NCI-H748 treated with DMSO at 0.1 percent for 48 hours (cell line): ENCODE data around the gene MICAL1.
"Not testable (repeated sequence)": the region's sequence is repeated elsewhere in the genome, so short reads cannot be mapped to it uniquely, and the experiment has no call there.

Source experiments
- DNase-seq: peaks from one replicate; lab custom pipeline; 2025; lab: John Stamatoyannopoulos, UW

The MICAL1 gene

GRCh38 chr6:109477725-109478124 is 22.2 kb upstream of the MICAL1 start:
- DNase-seq: no peak

- DNase-seq: no peak
These were observed 21.6 kb upstream of the MICAL1 start for GRCh38 chr6:109477184-109477583.

GRCh38 chr6:109475625-109476024 is 20.1 kb upstream of the MICAL1 start:
- no peak for DNase-seq

GRCh38 chr6:109474995-109475394 is 19.4 kb upstream of the MICAL1 start:
- DNase-seq: no peak

- DNase-seq: no peak
These were observed 17.5 kb upstream of the MICAL1 start for GRCh38 chr6:109473120-109473519.

GRCh38 chr6:109472132-109472995 is 16.8 kb upstream of the MICAL1 start:
- DNase-seq: no peak

- no peak for DNase-seq
These were observed 15.7 kb upstream of the MICAL1 start for GRCh38 chr6:109471105-109471810.

GRCh38 chr6:109469591-109470189 is 14.1 kb upstream of the MICAL1 start:
- DNase-seq: no peak

GRCh38 chr6:109467696-109468095 is 12.1 kb upstream of the MICAL1 start:
- DNase-seq: no peak

- no peak for DNase-seq
These were observed 10.8 kb upstream of the MICAL1 start for GRCh38 chr6:109466212-109466923.

- DNase-seq: peak; percentile 11
These were observed 10.2 kb upstream of the MICAL1 start for GRCh38 chr6:109465772-109466171.

GRCh38 chr6:109461733-109462526 is 6.4 kb upstream of the MICAL1 start:
- DNase-seq: no peak

- DNase-seq: not testable (repeated sequence)
These were observed 5.6 kb upstream of the MICAL1 start for GRCh38 chr6:109461205-109461604.

GRCh38 chr6:109460161-109460829 is 4.7 kb upstream of the MICAL1 start:
- DNase-seq: no peak

- DNase-seq: no peak
These were observed 3.4 kb upstream of the MICAL1 start for GRCh38 chr6:109458774-109459531.

GRCh38 chr6:109457562-109457996 is 2.0 kb upstream of the MICAL1 start:
- DNase-seq: no peak

- DNase-seq: no peak
These were observed 1.4 kb upstream of the MICAL1 start for GRCh38 chr6:109456710-109457561.

- DNase-seq: no peak
These were observed 575 bp upstream of the MICAL1 start for GRCh38 chr6:109456111-109456583.
